ENCODE results near the gene TPO. TPM values are rescaled to one million over a fixed set of nuclear protein-coding genes. Genes with fewer than 3 reads are reported as not detected.

Gene TPO
- total RNA-seq, 2 experiments from 2014 or later: 0.18 TPM; not detected in 1

- H3K36me3 Mint-ChIP-seq: no peaks in the 10 kb centered on the region
- DNase-seq (no peak), ATAC-seq (no peak)
- H3K27me3 Mint-ChIP-seq: no peaks in the 10 kb centered on the region
- no peak overlapping the region for H3K27ac Mint-ChIP-seq
- no peaks in the 10 kb centered on the region for H3K9me3 Mint-ChIP-seq (ENCODE audit: low read depth)
- H3K4me1 Mint-ChIP-seq: peaks cover 2% of the 10 kb centered on the region
- H3K4me3 Mint-ChIP-seq: no peak overlapping the region
- CTCF ChIA-PET: interaction anchor here (0.7 to 2.4 kb wide), 5 partner anchors 10 to 914 kb away, joined by 3 to 10 read pairs (median 4); no protein-coding TSS in a partner anchor
Measured at GRCh38 chr2:1551905-1552304, 138.6 kb downstream of the TPO start.

GRCh38 chr2:1552611-1553010, 139.3 kb downstream of the TPO start:
- H3K27me3 Mint-ChIP-seq: no peaks in the 10 kb centered on the region
- H3K4me3 Mint-ChIP-seq: no peak overlapping the region
- ATAC-seq (no peak), DNase-seq (no peak)
- H3K4me1 Mint-ChIP-seq: peaks cover 2% of the 10 kb centered on the region
- no peaks in the 10 kb centered on the region for H3K36me3 Mint-ChIP-seq
- H3K27ac Mint-ChIP-seq: no peak overlapping the region
- no peaks in the 10 kb centered on the region for H3K9me3 Mint-ChIP-seq (ENCODE audit: low read depth)
- CTCF ChIA-PET: interaction anchor here (2.4 kb wide), 1 partner anchor 9 kb away, joined by 10 read pairs; no protein-coding TSS in a partner anchor

DNA sequence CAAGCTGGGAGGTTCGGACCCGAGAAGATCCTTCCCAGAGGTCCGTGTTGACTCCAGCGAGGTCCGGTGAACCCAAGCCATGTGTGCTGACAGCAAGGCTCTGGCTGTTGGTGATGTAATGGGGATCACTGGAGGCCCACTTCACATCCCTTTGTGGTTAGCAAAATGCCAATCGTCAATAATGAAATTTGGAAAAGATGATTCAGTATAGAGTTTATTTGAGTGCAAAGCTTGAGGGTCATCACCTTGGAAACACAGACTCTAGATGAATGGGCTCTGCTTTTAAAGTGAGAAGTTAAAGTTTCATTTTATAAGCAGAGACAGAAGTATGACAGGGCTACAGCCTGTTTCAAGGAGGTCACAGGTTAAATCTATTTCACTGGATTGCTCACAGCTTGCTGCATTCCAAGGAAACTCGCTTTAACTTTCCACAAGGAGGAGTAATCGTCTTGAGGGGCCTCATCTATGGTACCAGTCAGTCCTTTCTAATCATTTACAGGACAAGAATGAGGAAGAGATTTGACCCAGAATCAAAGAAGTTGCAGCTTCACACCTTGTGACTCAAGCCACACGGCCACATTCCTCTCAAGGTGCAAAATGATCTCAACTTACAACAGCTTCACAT, 140.5 kb downstream of the TPO start:
- Mint-ChIP-seq H3K4me3 (no peak overlapping the region), H3K27me3 (no peaks in the 10 kb centered on the region), H3K27ac (no peak overlapping the region), H3K4me1 (peaks cover 2% of the 10 kb centered on the region), H3K9me3 (ENCODE audit: low read depth) (no peaks in the 10 kb centered on the region), H3K36me3 (no peaks in the 10 kb centered on the region)
- no peak for DNase-seq
- CTCF ChIA-PET: no interaction called here
- ATAC-seq: no peak

- CTCF ChIA-PET: no interaction called here
- Mint-ChIP-seq H3K27ac (no peak overlapping the region), H3K9me3 (ENCODE audit: low read depth) (no peaks in the 10 kb centered on the region), H3K4me1 (no peaks in the 10 kb centered on the region), H3K36me3 (no peaks in the 10 kb centered on the region), H3K4me3 (no peak overlapping the region), H3K27me3 (no peaks in the 10 kb centered on the region)
- ATAC-seq (no peak), DNase-seq (no peak)
Measured at GRCh38 chr2:1556286-1556685, 143.0 kb downstream of the TPO start.

GRCh38 chr2:1556776-1557466, 143.7 kb downstream of the TPO start:
- no peak for ATAC-seq
- no peak for DNase-seq
- H3K4me3 Mint-ChIP-seq: no peak overlapping the region
- H3K36me3 Mint-ChIP-seq: no peaks in the 10 kb centered on the region
- H3K27ac Mint-ChIP-seq: no peak overlapping the region
- CTCF ChIA-PET: no interaction called here
- H3K4me1 Mint-ChIP-seq: no peaks in the 10 kb centered on the region
- no peaks in the 10 kb centered on the region for H3K27me3 Mint-ChIP-seq
- no peaks in the 10 kb centered on the region for H3K9me3 Mint-ChIP-seq (ENCODE audit: low read depth)

DNA sequence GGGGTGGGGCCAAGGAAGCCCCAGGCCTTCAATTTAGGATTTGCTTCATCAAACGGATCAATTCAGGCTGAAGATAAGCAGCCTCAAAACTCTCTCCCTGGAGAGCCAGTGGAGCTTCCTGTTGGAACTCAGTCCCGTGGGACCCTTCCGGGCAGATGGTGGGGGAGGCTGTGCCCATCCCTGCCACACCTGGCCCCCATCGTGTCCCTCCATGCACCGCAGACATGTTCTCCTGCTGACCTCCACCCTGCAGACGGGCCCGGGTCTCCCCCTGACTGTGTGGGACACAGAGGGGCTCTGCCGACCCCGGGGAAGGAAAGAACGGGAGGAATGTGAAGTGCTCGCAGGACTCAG, 144.2 kb downstream of the TPO start:
- Mint-ChIP-seq H3K4me1 (no peaks in the 10 kb centered on the region), H3K9me3 (ENCODE audit: low read depth) (no peaks in the 10 kb centered on the region), H3K27ac (no peak overlapping the region), H3K36me3 (no peaks in the 10 kb centered on the region), H3K27me3 (no peaks in the 10 kb centered on the region), H3K4me3 (no peak overlapping the region)
- CTCF ChIA-PET: no interaction called here
- DNase-seq (no peak), ATAC-seq (no peak)

GRCh38 chr2:1559589-1560175, 146.4 kb downstream of the TPO start:
- Mint-ChIP-seq H3K27me3 (no peaks in the 10 kb centered on the region), H3K4me3 (no peak overlapping the region), H3K27ac (no peak overlapping the region), H3K4me1 (peaks cover 9% of the 10 kb centered on the region), H3K9me3 (ENCODE audit: low read depth) (no peaks in the 10 kb centered on the region), H3K36me3 (no peaks in the 10 kb centered on the region)
- CTCF ChIA-PET: interaction anchor here (1.2 to 1.5 kb wide), 2 partner anchors 9 to 210 kb away, joined by 3 to 7 read pairs; no protein-coding TSS in a partner anchor
- ATAC-seq: no peak
- DNase-seq: no peak

GRCh38 chr2:1561259-1561658, 148.0 kb downstream of the TPO start:
- CTCF ChIA-PET: interaction anchor here (2.2 kb wide), 1 partner anchor 10 kb away, joined by 10 read pairs; no protein-coding TSS in a partner anchor
- no peaks in the 10 kb centered on the region for H3K9me3 Mint-ChIP-seq (ENCODE audit: low read depth)
- no peaks in the 10 kb centered on the region for H3K27me3 Mint-ChIP-seq
- DNase-seq (no peak), ATAC-seq (no peak)
- no peak overlapping the region for H3K4me3 Mint-ChIP-seq
- H3K27ac Mint-ChIP-seq: no peak overlapping the region
- peaks cover 10% of the 10 kb centered on the region for H3K4me1 Mint-ChIP-seq
- H3K36me3 Mint-ChIP-seq: no peaks in the 10 kb centered on the region

GRCh38 chr2:1561811-1562421, 148.7 kb downstream of the TPO start:
- peaks cover 10% of the 10 kb centered on the region for H3K4me1 Mint-ChIP-seq
- H3K27ac Mint-ChIP-seq: no peak overlapping the region
- CTCF ChIA-PET: interaction anchor here (2.2 kb wide), 1 partner anchor 11 kb away, joined by 10 read pairs; no protein-coding TSS in a partner anchor

GRCh38 chr2:1563084-1563857, 150.0 kb downstream of the TPO start:
- peaks cover 6% of the 10 kb centered on the region for H3K36me3 Mint-ChIP-seq
- H3K27me3 Mint-ChIP-seq: no peaks in the 10 kb centered on the region
- no peak overlapping the region for H3K4me3 Mint-ChIP-seq
- CTCF ChIA-PET: interaction anchor here (0.8 kb wide), 1 partner anchor 12 kb away, joined by 3 read pairs; no protein-coding TSS in a partner anchor
- DNase-seq (no peak), ATAC-seq (no peak)
- H3K27ac Mint-ChIP-seq: no peak overlapping the region
- H3K4me1 Mint-ChIP-seq: peaks cover 10% of the 10 kb centered on the region
- peaks cover 10% of the 10 kb centered on the region for H3K9me3 Mint-ChIP-seq (ENCODE audit: low read depth)

More at GRCh38 chr2:1561811-1562421, 148.7 kb downstream of the TPO start:
- no peaks in the 10 kb centered on the region for H3K36me3 Mint-ChIP-seq
- no peaks in the 10 kb centered on the region for H3K27me3 Mint-ChIP-seq
- H3K9me3 Mint-ChIP-seq (ENCODE audit: low read depth): no peaks in the 10 kb centered on the region
- ATAC-seq: no peak
- no peak overlapping the region for H3K4me3 Mint-ChIP-seq
- no peak for DNase-seq

DNA sequence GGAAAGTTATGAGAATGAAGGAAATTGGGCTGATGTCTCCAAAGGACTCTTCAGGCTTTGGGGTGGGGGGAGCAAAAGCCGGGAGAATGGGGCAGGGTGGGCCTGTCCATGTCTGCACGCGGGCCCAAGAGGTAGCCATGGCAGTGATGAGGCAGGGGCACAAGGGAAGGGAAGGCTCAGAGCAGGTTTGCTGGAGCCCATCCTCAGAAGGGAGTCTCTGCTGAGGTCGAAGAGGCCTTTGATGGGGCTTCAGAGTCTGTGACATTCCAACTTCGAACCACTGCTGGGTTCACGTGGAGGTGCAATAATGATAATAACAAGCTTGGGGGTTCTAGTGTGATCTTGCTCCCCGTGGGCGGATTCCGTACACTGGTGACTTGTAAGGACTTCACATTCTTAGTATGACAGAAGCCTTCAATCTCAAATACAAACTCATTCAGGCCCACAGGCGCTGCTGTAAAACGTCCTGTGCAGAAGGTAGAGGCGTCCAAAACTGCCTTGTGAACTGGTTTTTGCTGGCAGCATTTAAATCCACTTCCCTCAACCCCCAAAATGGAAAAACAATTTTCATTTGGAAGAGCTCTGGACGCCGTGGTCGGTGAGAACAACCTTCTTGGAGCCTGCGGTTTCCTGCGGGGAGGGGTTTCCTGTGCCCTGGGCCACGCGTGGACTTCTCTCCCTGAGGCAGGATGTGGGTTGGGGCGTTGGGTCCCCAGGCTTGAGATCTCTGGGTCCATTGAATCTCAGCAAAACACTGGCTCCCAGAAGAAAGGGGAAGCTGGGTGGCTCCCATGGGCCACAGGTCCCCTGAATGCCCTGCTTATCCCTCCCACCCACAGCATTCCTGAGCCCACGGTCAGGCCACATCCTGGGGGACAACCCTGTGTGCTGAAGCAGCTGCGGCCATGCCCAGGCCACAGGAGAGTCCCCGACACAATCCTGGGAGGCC, 151.0 kb downstream of the TPO start:
- Mint-ChIP-seq H3K27me3 (no peaks in the 10 kb centered on the region), H3K27ac (no peak overlapping the region), H3K36me3 (peaks cover 6% of the 10 kb centered on the region), H3K4me3 (no peak overlapping the region), H3K4me1 (peaks cover 10% of the 10 kb centered on the region), H3K9me3 (ENCODE audit: low read depth) (peaks cover 10% of the 10 kb centered on the region)
- ATAC-seq: no peak
- CTCF ChIA-PET: no interaction called here
- DNase-seq: no peak

GRCh38 chr2:1567556-1568344, 154.5 kb downstream of the TPO start:
- peaks cover 6% of the 10 kb centered on the region for H3K36me3 Mint-ChIP-seq
- ATAC-seq: no peak
- peaks cover 10% of the 10 kb centered on the region for H3K4me1 Mint-ChIP-seq
- peaks cover 10% of the 10 kb centered on the region for H3K9me3 Mint-ChIP-seq (ENCODE audit: low read depth)
- no peak overlapping the region for H3K27ac Mint-ChIP-seq
- no peak for DNase-seq
- CTCF ChIA-PET: no interaction called here
- H3K4me3 Mint-ChIP-seq: no peak overlapping the region
- no peaks in the 10 kb centered on the region for H3K27me3 Mint-ChIP-seq
